A673 (cell line): ENCODE results near the gene C3orf20. TPM values are rescaled to one million over a fixed set of nuclear protein-coding genes. Genes with fewer than 3 reads are reported as not detected.

Experiments used
- Bru-seq: library from RNA; stranded (reverse); fragments of 400-500 nt; gene quantifications from one replicate; lab custom pipeline; 2021; lab: Mats Ljungman, UMichigan
- BruChase-seq, 2 experiments: library from RNA; stranded (reverse); fragments of 400-500 nt; gene quantifications; one replicate each; lab custom pipeline; 2021; lab: Mats Ljungman, UMichigan
- BruUV-seq: library from RNA; stranded (reverse); fragments of 400-500 nt; replicated peaks from 2 replicates; lab custom pipeline; 2021; lab: Mats Ljungman, UMichigan
- CTCF ChIA-PET: fragments of 300-600 bp; sonication (Branson Sonifier 250); formaldehyde crosslinking; loops from one replicate; lab custom pipeline; 2022; ENCODE audit warnings: antibody characterized with exemption; lab: Charles Lee
- POLR2A ChIA-PET: fragments of 300-600 bp; sonication (Branson Sonifier 250); formaldehyde crosslinking; loops from one replicate; lab custom pipeline; 2022; ENCODE audit warnings: antibody characterized with exemption; ENCODE audit not compliant: low non-redundant PET; lab: Charles Lee
- DNase-seq: peaks from one replicate; pipeline ENCODE4 v3.0.0-alpha.2; 2015; ENCODE audit warnings: low spot score
- H3K27ac ChIP-seq: fragments of 200-600 bp; sonication (generic); 2 replicates; pipeline ENCODE4 v1.5.1; 2016; ENCODE audit warnings: mixed run types, low read depth, mild to moderate bottlenecking, mixed read lengths, antibody characterized with exemption, low read length; ENCODE audit not compliant: poor library complexity, severe bottlenecking
- H3K27me3 ChIP-seq: fragments of 200-600 bp; sonication (generic); replicated peaks from 2 replicates; pipeline ENCODE4 v1.6.1; 2017; ENCODE audit warnings: mixed run types, low read depth, mild to moderate bottlenecking, mixed read lengths, antibody characterized with exemption, low read length; ENCODE audit not compliant: insufficient read depth, poor library complexity
- H3K36me3 ChIP-seq: fragments of 200-600 bp; sonication (generic); 2 replicates; pipeline ENCODE4 v1.6.1; 2016; ENCODE audit warnings: mixed run types, mild to moderate bottlenecking, mixed read lengths, antibody characterized with exemption, low read length; ENCODE audit not compliant: insufficient read depth, poor library complexity, severe bottlenecking
- H3K4me1 ChIP-seq: fragments of 200-600 bp; sonication (generic); 2 replicates; pipeline ENCODE4 v1.6.1; 2017; ENCODE audit warnings: mixed run types, mild to moderate bottlenecking, mixed read lengths, antibody characterized with exemption, low read length; ENCODE audit not compliant: insufficient read depth, poor library complexity, severe bottlenecking
- H3K4me3 ChIP-seq: fragments of 200-600 bp; sonication (generic); 2 replicates; pipeline ENCODE4 v1.5.1; 2016; ENCODE audit warnings: low read depth, mixed run types, mild to moderate bottlenecking, mixed read lengths, low read length; ENCODE audit not compliant: poor library complexity, severe bottlenecking
- H3K9me3 ChIP-seq: fragments of 200-600 bp; sonication (generic); 2 replicates; pipeline ENCODE4 v1.6.1; 2016; ENCODE audit warnings: mixed run types, low read depth, mild to moderate bottlenecking, mixed read lengths, antibody characterized with exemption, low read length; ENCODE audit not compliant: poor library complexity, severe bottlenecking
- EZH2 ChIP-seq: fragments of 200-600 bp; sonication (generic); IDR thresholded peaks from 2 replicates; pipeline ENCODE4 v1.6.1; 2017; ENCODE audit warnings: borderline replicate concordance, low read depth, mild to moderate bottlenecking, mixed read lengths, antibody characterized with exemption, low read length; ENCODE audit not compliant: poor library complexity, severe bottlenecking
- intact Hi-C: fragments of 100-400 bp; cut with micrococcal nuclease; formaldehyde crosslinking; loops from one replicate; pipeline ENCODE4 v1.10.0; 2022; ENCODE audit not compliant: unreplicated experiment
- long read RNA-seq: library from polyadenylated mRNA; stranded (forward); transcript quantifications from one replicate; pipeline ENCODE4 v2.0.0, GENCODE V29; 2022
- total RNA-seq: library from RNA; stranded (reverse); gene quantifications from 2 replicates; pipeline ENCODE4 v1.2.3, GENCODE V29; 2021
- TF ChIP-seq, protein P1 (sequence below): fragments of 300-800, 200-600 bp; sonication (generic); conservative IDR thresholded peaks from 2 replicates; pipeline ENCODE4 v1.5.1; 2017; ENCODE audit warnings: low read depth, mild to moderate bottlenecking, antibody characterized with exemption, low read length, moderate library complexity, mixed read lengths

The C3orf20 gene
- total RNA-seq = 0.17 and 0.28 TPM in 2 replicates
- Bru-seq, nascent RNA = percentile 41 among the genes with signal in this experiment
- percentile 46 among the genes with signal in this experiment for BruChase-seq, experiment 1, labeled RNA remaining after a 2-hour chase
- percentile 39 among the genes with signal in this experiment for BruChase-seq, experiment 2, labeled RNA remaining after a 6-hour chase
- long read RNA-seq = 0 reads

DNA sequence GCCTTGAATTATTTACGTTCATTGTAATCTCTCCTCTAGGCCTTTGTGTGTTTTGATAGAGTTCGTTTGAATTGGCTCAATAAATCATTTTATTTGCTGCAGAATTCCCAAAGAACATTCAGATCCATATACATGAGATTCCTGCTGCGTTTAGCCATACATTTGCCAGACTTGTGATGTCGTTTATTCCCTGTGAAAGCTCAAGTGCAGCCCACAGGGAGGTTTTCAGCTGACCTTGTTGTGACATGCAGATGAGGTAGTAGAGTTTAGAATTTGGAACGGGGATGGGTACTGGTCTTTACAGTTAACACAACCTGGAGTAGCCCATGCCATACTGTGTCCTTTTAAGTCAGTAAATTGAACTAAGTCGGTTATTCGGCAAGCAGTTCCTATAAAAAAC is at the start of gene C3orf20:
Gene C3orf20, plus strand, starts transcription at position 301 of the 400 bp plus-strand sequence. CDS start 7,573 bp downstream, outside the sequence.
- peaks cover 30% of the 10 kb centered on the region for H3K36me3 ChIP-seq
- CTCF ChIA-PET = no interaction called here
- H3K4me1 ChIP-seq = no peaks in the 10 kb centered on the region
- no peaks in the 10 kb centered on the region for H3K9me3 ChIP-seq
- no peak within 1 kb of the TSS for H3K4me3 ChIP-seq
- H3K27ac ChIP-seq = no peak within 1 kb of the TSS
- TF ChIP-seq, protein P1, sequence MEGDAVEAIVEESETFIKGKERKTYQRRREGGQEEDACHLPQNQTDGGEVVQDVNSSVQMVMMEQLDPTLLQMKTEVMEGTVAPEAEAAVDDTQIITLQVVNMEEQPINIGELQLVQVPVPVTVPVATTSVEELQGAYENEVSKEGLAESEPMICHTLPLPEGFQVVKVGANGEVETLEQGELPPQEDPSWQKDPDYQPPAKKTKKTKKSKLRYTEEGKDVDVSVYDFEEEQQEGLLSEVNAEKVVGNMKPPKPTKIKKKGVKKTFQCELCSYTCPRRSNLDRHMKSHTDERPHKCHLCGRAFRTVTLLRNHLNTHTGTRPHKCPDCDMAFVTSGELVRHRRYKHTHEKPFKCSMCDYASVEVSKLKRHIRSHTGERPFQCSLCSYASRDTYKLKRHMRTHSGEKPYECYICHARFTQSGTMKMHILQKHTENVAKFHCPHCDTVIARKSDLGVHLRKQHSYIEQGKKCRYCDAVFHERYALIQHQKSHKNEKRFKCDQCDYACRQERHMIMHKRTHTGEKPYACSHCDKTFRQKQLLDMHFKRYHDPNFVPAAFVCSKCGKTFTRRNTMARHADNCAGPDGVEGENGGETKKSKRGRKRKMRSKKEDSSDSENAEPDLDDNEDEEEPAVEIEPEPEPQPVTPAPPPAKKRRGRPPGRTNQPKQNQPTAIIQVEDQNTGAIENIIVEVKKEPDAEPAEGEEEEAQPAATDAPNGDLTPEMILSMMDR = no peak
- TF ChIP-seq EZH2 = no peak
- intact Hi-C loops = loop anchor here (10.0 kb wide), 1 partner anchor 100 kb away; no protein-coding TSS in a partner anchor
- no peak for DNase-seq
- H3K27me3 ChIP-seq = no peaks in the 10 kb centered on the region
- BruUV-seq = no TSS peak
- POLR2A ChIA-PET = no interaction called here

DNA sequence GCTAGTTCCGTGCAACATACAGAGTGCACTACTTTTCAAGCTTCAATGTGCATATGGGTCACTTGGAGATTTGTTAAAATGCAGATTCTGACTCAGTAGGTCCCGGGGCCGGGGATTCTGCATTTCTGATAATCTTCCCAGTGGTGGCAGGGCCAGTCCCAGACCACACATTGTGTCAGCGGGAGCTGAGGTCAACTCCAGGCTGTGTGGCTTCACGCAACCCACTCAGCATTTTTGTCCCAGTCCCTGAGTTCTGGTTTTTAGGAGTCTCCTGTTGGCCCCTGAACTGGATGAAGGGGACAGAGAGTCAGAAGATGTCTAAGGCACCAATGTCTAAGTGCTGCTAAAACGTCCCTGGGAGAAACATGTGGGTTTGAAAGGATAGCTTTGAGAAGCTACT is 49.5 kb upstream of the C3orf20 start:
- TF ChIP-seq EZH2 = no peak
- TF ChIP-seq, protein P1 = no peak
- BruUV-seq = no TSS peak
- ChIA-PET CTCF (no interaction called here), POLR2A (no interaction called here)
- H3K4me3 ChIP-seq = no peak overlapping the region
- H3K36me3 ChIP-seq = no peaks in the 10 kb centered on the region
- H3K27ac ChIP-seq = no peak overlapping the region
- H3K4me1 ChIP-seq = no peaks in the 10 kb centered on the region
- DNase-seq = no peak
- intact Hi-C loops = no loop called here
- no peaks in the 10 kb centered on the region for H3K9me3 ChIP-seq
- no peaks in the 10 kb centered on the region for H3K27me3 ChIP-seq

DNA sequence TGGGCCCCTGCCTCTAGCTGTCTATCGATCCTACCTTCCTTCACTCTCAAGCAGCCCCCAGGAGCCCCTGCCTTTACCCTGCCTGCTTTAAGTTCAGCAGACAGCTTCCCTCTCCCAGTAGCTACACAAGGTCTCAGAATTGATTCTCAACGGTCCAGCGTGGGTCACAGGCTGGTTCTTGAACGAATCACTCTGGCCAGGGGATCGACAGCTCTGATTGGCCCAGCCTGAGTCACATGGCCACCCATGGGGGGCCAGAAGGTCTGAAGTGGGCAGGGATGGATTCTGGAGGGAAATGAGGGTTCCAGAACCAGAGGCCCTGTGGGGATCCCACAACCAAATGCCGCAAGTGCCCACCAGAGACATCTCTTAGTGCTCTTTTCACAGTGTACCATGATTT is 47.1 kb upstream of the C3orf20 start:
- no peaks in the 10 kb centered on the region for H3K36me3 ChIP-seq
- POLR2A ChIA-PET = no interaction called here
- no TSS peak for BruUV-seq
- H3K4me1 ChIP-seq = no peaks in the 10 kb centered on the region
- DNase-seq = no peak
- no peak overlapping the region for H3K4me3 ChIP-seq
- H3K27me3 ChIP-seq = no peaks in the 10 kb centered on the region
- intact Hi-C loops = no loop called here
- CTCF ChIA-PET = no interaction called here
- TF ChIP-seq, protein P1 = no peak
- no peak for TF ChIP-seq EZH2
- H3K9me3 ChIP-seq = no peaks in the 10 kb centered on the region
- no peak overlapping the region for H3K27ac ChIP-seq
